K562 (cell line): ENCODE results near the gene CFAP157. TPM values are rescaled to one million over a fixed set of nuclear protein-coding genes. Genes with fewer than 3 reads are reported as not detected.
A peak's percentile ranks its signal among the peaks of the same experiment; 100 is the strongest.

ENCODE experiments used
- ATF4 ChIP-seq: fragments of 450-650 bp; formaldehyde crosslinking; IDR thresholded peaks from 2 replicates; pipeline ENCODE4 v1.4.0; 2022; ENCODE audit warnings: mild to moderate bottlenecking, moderate library complexity
- BACH1 ChIP-seq: fragments of 200-800 bp; sonication (Bioruptor generic); IDR thresholded peaks from 2 replicates; pipeline ENCODE4 v1.6.1; 2016; ENCODE audit warnings: missing genetic modification characterization, missing compliant biosample characterization
- CEBPB ChIP-seq: fragments of 450-650 bp; IDR thresholded peaks from 2 replicates; pipeline ENCODE4 v1.6.1; 2016; ENCODE audit warnings: missing genetic modification characterization, missing compliant biosample characterization
- CLOCK ChIP-seq: fragments of 250-450 bp; sonication (Bioruptor Pico); IDR thresholded peaks from 2 replicates; pipeline ENCODE4 v1.4.0; 2020; ENCODE audit warnings: mild to moderate bottlenecking, moderate library complexity, borderline replicate concordance
- FOXA3 ChIP-seq, 2 experiments: fragments of 450-650 bp in 1 of 2; sonication (generic) in 1 of 2; formaldehyde crosslinking; IDR thresholded peaks in 1 of 2; conservative IDR thresholded peaks in 1 of 2; 2 replicates each; pipeline versions ENCODE4 v1.4.0 to v1.8.0; 2020 to 2022; ENCODE audit warnings: mild to moderate bottlenecking in 2 of 2, missing genetic modification reagents in 1 of 2
- FOXJ3 ChIP-seq: sonication (generic); formaldehyde crosslinking; IDR thresholded peaks from 2 replicates; pipeline ENCODE4 v1.4.0; 2020; ENCODE audit warnings: mild to moderate bottlenecking, missing genetic modification reagents
- FOXK2 ChIP-seq, 2 experiments: fragments of 450-650 bp; IDR thresholded peaks in 1 of 2; conservative IDR thresholded peaks in 1 of 2; 2 replicates each; pipeline ENCODE4 v1.6.1; 2016; ENCODE audit warnings: low read depth in 2 of 2, mild to moderate bottlenecking in 1 of 2
- FUS ChIP-seq: fragments of 200-400 bp; formaldehyde crosslinking; optimal IDR thresholded peaks from 2 replicates; pipeline ENCODE3; 2017; ENCODE audit warnings: low read depth, low read length
- GTF2B ChIP-seq: IDR thresholded peaks from 2 replicates; pipeline ENCODE4 v1.6.1; 2011; ENCODE audit not compliant: insufficient read length; ENCODE audit errors: extremely low read depth
- PRMT5 ChIP-seq: sonication (generic); formaldehyde crosslinking; IDR thresholded peaks from 2 replicates; pipeline ENCODE4 v1.5.0; 2020; ENCODE audit warnings: missing genetic modification reagents
- TOE1 ChIP-seq, 2 experiments: fragments of 450-650 bp in 1 of 2; sonication (generic) in 1 of 2; formaldehyde crosslinking in 1 of 2; IDR thresholded peaks; 2 replicates each; pipeline versions ENCODE4 v1.7.1 to v1.8.0; 2016 to 2022; ENCODE audit warnings: borderline replicate concordance in 2 of 2, mild to moderate bottlenecking in 2 of 2, antibody characterized with exemption in 1 of 2, inconsistent platforms in 1 of 2, low read depth in 1 of 2, missing genetic modification reagents in 1 of 2, moderate library complexity in 1 of 2
- ZFX ChIP-seq: sonication (generic); formaldehyde crosslinking; IDR thresholded peaks from 2 replicates; pipeline ENCODE4 v1.8.0; 2022; ENCODE audit warnings: mild to moderate bottlenecking, missing genetic modification reagents, moderate library complexity
- polyA plus RNA-seq, 8 experiments: library from polyadenylated mRNA; depleted of rRNA in 4 of 8; stranded (reverse) in 5 of 8; unstranded in 3 of 8; fragments of >200 nt; fragmentation: Nextera tagmentation in 2 of 8; fragmentation: Illumina TruSeq in 1 of 8; extraction: Ambion mirVana in 2 of 8; extraction: Trizol in 1 of 8; gene quantifications; 2 replicates each; pipeline versions ENCODE4 v1.2.1 to v1.2.3, GENCODE V29; 2011 to 2014; ENCODE audit warnings: inconsistent platforms in 1 of 8, missing spikeins in 1 of 8
- total RNA-seq, 7 experiments: library from RNA; depleted of rRNA in 6 of 7; stranded (reverse); fragments of >200 nt in 6 of 7; fragmentation: Illumina TruSeq in 2 of 7; extraction: Trizol in 2 of 7; gene quantifications; 2 replicates each; pipeline versions ENCODE4 v1.2.1 to v1.2.3, GENCODE V29; 2011 to 2021; ENCODE audit warnings: low replicate concordance in 1 of 7
- TF ChIP-seq, protein P1 (sequence below): fragments of 450-650 bp; IDR thresholded peaks from 2 replicates; pipeline ENCODE4 v1.6.1; 2017; ENCODE audit warnings: antibody characterized with exemption, mild to moderate bottlenecking
- TF ChIP-seq, protein P2 (sequence below): sonication (generic); formaldehyde crosslinking; IDR thresholded peaks from 2 replicates; pipeline ENCODE4 v1.8.1; 2023; ENCODE audit warnings: mild to moderate bottlenecking, missing genetic modification reagents

CFAP157 gene
- total and polyA plus RNA-seq, 9 of the 15 experiments (the other 6 are each of a cell fraction or from before 2014, with no cell fraction given) = 0.03 TPM; not detected in 8

- TF ChIP-seq, protein P1, sequence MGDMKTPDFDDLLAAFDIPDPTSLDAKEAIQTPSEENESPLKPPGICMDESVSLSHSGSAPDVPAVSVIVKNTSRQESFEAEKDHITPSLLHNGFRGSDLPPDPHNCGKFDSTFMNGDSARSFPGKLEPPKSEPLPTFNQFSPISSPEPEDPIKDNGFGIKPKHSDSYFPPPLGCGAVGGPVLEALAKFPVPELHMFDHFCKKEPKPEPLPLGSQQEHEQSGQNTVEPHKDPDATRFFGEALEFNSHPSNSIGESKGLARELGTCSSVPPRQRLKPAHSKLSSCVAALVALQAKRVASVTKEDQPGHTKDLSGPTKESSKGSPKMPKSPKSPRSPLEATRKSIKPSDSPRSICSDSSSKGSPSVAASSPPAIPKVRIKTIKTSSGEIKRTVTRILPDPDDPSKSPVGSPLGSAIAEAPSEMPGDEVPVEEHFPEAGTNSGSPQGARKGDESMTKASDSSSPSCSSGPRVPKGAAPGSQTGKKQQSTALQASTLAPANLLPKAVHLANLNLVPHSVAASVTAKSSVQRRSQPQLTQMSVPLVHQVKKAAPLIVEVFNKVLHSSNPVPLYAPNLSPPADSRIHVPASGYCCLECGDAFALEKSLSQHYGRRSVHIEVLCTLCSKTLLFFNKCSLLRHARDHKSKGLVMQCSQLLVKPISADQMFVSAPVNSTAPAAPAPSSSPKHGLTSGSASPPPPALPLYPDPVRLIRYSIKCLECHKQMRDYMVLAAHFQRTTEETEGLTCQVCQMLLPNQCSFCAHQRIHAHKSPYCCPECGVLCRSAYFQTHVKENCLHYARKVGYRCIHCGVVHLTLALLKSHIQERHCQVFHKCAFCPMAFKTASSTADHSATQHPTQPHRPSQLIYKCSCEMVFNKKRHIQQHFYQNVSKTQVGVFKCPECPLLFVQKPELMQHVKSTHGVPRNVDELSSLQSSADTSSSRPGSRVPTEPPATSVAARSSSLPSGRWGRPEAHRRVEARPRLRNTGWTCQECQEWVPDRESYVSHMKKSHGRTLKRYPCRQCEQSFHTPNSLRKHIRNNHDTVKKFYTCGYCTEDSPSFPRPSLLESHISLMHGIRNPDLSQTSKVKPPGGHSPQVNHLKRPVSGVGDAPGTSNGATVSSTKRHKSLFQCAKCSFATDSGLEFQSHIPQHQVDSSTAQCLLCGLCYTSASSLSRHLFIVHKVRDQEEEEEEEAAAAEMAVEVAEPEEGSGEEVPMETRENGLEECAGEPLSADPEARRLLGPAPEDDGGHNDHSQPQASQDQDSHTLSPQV = no peak
- TF ChIP-seq CLOCK (CRISPR knock-in tag) (no peak), TOE1 (IDR thresholded peaks at IDR 0.05; ENCODE audit: borderline replicate concordance) (no peak), TOE1 (CRISPR knock-in tag; IDR thresholded peaks at IDR 0.05; ENCODE audit: borderline replicate concordance, low read depth) (no peak), FOXJ3 (peak; percentile 90), GTF2B (no peak), ATF4 (CRISPR knock-in tag) (no peak), FOXK2 (conservative IDR thresholded peaks at IDR 0.05 in 1 of 2, IDR thresholded peaks at IDR 0.05 in 1 of 2; ENCODE audit: low read depth in 2 of 2) (peak; percentile 38 to 40; a peak in 1 of 4 replicates), FOXA3 (CRISPR knock-in tag; conservative IDR thresholded peaks at IDR 0.05 in 1 of 2, IDR thresholded peaks at IDR 0.05 in 1 of 2) (peak in 1 of 2 experiments; percentile 53; a peak in 1 of 4 replicates), PRMT5 (CRISPR knock-in tag) (no peak), ZFX (CRISPR knock-in tag) (no peak), BACH1 (tag) (peak; percentile 29; the same call in 1 of the 2 replicates), CEBPB (tag) (no peak), FUS (no peak)
- TF ChIP-seq, protein P2, sequence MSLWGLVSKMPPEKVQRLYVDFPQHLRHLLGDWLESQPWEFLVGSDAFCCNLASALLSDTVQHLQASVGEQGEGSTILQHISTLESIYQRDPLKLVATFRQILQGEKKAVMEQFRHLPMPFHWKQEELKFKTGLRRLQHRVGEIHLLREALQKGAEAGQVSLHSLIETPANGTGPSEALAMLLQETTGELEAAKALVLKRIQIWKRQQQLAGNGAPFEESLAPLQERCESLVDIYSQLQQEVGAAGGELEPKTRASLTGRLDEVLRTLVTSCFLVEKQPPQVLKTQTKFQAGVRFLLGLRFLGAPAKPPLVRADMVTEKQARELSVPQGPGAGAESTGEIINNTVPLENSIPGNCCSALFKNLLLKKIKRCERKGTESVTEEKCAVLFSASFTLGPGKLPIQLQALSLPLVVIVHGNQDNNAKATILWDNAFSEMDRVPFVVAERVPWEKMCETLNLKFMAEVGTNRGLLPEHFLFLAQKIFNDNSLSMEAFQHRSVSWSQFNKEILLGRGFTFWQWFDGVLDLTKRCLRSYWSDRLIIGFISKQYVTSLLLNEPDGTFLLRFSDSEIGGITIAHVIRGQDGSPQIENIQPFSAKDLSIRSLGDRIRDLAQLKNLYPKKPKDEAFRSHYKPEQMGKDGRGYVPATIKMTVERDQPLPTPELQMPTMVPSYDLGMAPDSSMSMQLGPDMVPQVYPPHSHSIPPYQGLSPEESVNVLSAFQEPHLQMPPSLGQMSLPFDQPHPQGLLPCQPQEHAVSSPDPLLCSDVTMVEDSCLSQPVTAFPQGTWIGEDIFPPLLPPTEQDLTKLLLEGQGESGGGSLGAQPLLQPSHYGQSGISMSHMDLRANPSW (CRISPR knock-in tag) = peak; percentile 72; the same call in 1 of the 2 replicates
Observed at GRCh38 chr9:127735530-127736185, 28.9 kb downstream of the CFAP157 start (continued).
